Trophoblast cell (in vitro differentiated cells and primary cell): ENCODE results near the gene CELF4.

ENCODE experiments used
- DNase-seq, 2 donors: peaks; one replicate each; pipeline ENCODE4 v3.0.0-alpha.2; 2016
- H2AFZ ChIP-seq: 2 replicates; pipeline ENCODE4 v1.6.1; 2013; ENCODE audit warnings: low read length, moderate library complexity, mild to moderate bottlenecking; ENCODE audit not compliant: insufficient read depth, poor library complexity
- H2AK5ac ChIP-seq: 2 replicates; pipeline ENCODE4 v1.6.1; 2013; ENCODE audit warnings: mild to moderate bottlenecking, low read length
- H2BK120ac ChIP-seq: 2 replicates; pipeline ENCODE4 v1.6.1; 2013; ENCODE audit warnings: low read length, mild to moderate bottlenecking, moderate library complexity; ENCODE audit not compliant: insufficient read depth, poor library complexity
- H2BK12ac ChIP-seq: 2 replicates; pipeline ENCODE4 v1.6.1; 2013; ENCODE audit warnings: mild to moderate bottlenecking, low read length, moderate library complexity
- H2BK5ac ChIP-seq: 2 replicates; pipeline ENCODE4 v1.6.1; 2013; ENCODE audit warnings: low read length, low read depth, moderate library complexity, mild to moderate bottlenecking; ENCODE audit not compliant: poor library complexity
- H3K14ac ChIP-seq: 2 replicates; pipeline ENCODE4 v1.6.1; 2013; ENCODE audit warnings: mild to moderate bottlenecking, low read length
- H3K18ac ChIP-seq: 2 replicates; pipeline ENCODE4 v1.6.1; 2013; ENCODE audit warnings: mild to moderate bottlenecking, low read length
- H3K23ac ChIP-seq: 2 replicates; pipeline ENCODE4 v1.6.1; 2013; ENCODE audit warnings: low read length
- H3K27ac ChIP-seq: 2 replicates; pipeline ENCODE4 v1.5.1; 2013; ENCODE audit warnings: low read depth, mild to moderate bottlenecking, inconsistent platforms, low read length, moderate library complexity
- H3K27me3 ChIP-seq: 2 replicates; pipeline ENCODE4 v1.6.1; 2013; ENCODE audit warnings: inconsistent platforms, mild to moderate bottlenecking, low read length, moderate library complexity; ENCODE audit not compliant: insufficient read depth
- H3K36me3 ChIP-seq, 2 experiments: 1 replicate in 1 of 2; 2 replicates in 1 of 2; pipeline ENCODE4 v1.6.1; 2013; ENCODE audit warnings: low read length in 2 of 2, mild to moderate bottlenecking in 2 of 2, moderate library complexity in 1 of 2; ENCODE audit not compliant: insufficient read depth in 2 of 2, control insufficient read depth in 1 of 2
- H3K4ac ChIP-seq: 2 replicates; pipeline ENCODE4 v1.6.1; 2013; ENCODE audit warnings: low read depth, mild to moderate bottlenecking, low read length, moderate library complexity
- H3K4me1 ChIP-seq, 2 experiments: 1 replicate in 1 of 2; 2 replicates in 1 of 2; pipeline ENCODE4 v1.6.1; 2013; ENCODE audit warnings: low read length in 2 of 2, mild to moderate bottlenecking in 2 of 2, moderate library complexity in 1 of 2; ENCODE audit not compliant: insufficient read depth in 2 of 2, control insufficient read depth in 1 of 2
- H3K4me2 ChIP-seq: 2 replicates; pipeline ENCODE4 v1.6.1; 2013; ENCODE audit warnings: inconsistent platforms, mild to moderate bottlenecking, low read length, moderate library complexity
- H3K4me3 ChIP-seq: 2 replicates; pipeline ENCODE4 v1.5.1; 2013; ENCODE audit warnings: mild to moderate bottlenecking, low read depth, low read length, inconsistent platforms
- H3K79me1 ChIP-seq: one replicate; pipeline ENCODE4 v1.6.1; 2013; ENCODE audit warnings: low read length
- H3K79me2 ChIP-seq: 2 replicates; pipeline ENCODE4 v1.6.1; 2013; ENCODE audit warnings: low read length, mild to moderate bottlenecking; ENCODE audit not compliant: control insufficient read depth, insufficient read depth, poor library complexity
- H3K9ac ChIP-seq: 2 replicates; pipeline ENCODE4 v1.6.1; 2013; ENCODE audit warnings: mild to moderate bottlenecking, low read length
- H3K9me3 ChIP-seq: 2 replicates; pipeline ENCODE4 v1.6.1; 2013; ENCODE audit warnings: low read depth, mild to moderate bottlenecking, control low read depth, inconsistent platforms, low read length; ENCODE audit not compliant: insufficient read depth
- H4K12ac ChIP-seq: 2 replicates; pipeline ENCODE4 v1.6.1; 2013; ENCODE audit warnings: low read depth, mild to moderate bottlenecking, low read length, moderate library complexity
- H4K8ac ChIP-seq: 2 replicates; pipeline ENCODE4 v1.6.1; 2013; ENCODE audit warnings: low read depth, mild to moderate bottlenecking, low read length, moderate library complexity
- H4K91ac ChIP-seq: one replicate; pipeline ENCODE4 v1.6.1; 2013; ENCODE audit warnings: low read depth, mild to moderate bottlenecking, low read length, moderate library complexity
- WGBS: extraction: QIAGEN DNeasy Blood & Tissue Kit; methylation state at CpG from one replicate; pipeline ENCODE4 v1.1.7; 2013; ENCODE audit warnings: missing lambda C conversion rate; ENCODE audit not compliant: insufficient read length, insufficient coverage; ENCODE audit errors: extremely low coverage; 5-methylcytosine and 5-hydroxymethylcytosine counted together

CELF4 gene

DNA sequence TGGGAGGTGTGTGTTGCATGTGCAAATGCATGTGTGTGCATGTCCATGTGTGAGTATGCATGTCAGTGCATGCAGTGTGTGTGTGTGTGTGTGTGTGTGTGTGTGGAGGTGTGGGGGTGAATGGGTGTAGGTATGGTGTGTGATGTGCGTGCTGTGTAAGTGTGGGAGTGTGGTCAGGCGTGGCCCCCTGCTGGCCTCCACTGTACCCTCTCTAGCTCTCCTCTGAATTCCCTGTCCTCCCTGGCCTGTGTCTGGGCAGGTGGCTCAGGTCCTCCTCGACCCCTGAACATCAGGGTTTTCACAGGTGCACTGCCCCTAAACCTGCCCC is 230.2 kb downstream of the CELF4 start:
- Histone ChIP-seq H4K12ac (no peak overlapping the region), H4K91ac (no peak overlapping the region), H3K18ac (no peak overlapping the region), H2BK5ac (no peak overlapping the region), H3K79me2 (no peaks in the 10 kb centered on the region), H2BK12ac (no peak overlapping the region), H3K27ac (no peak overlapping the region), H3K23ac (no peak overlapping the region), H3K4me3 (no peak overlapping the region), H2AFZ (no peak overlapping the region), H4K8ac (no peak overlapping the region), H3K4ac (no peak overlapping the region), H3K14ac (no peak overlapping the region), H3K36me3 (no peaks in the 10 kb centered on the region), H3K4me1 (no peaks in the 10 kb centered on the region), H3K9me3 (no peaks in the 10 kb centered on the region), H3K27me3 (no peaks in the 10 kb centered on the region), H3K79me1 (no peaks in the 10 kb centered on the region), H2AK5ac (no peak overlapping the region), H3K9ac (no peak overlapping the region), H3K4me2 (no peak overlapping the region), H2BK120ac (no peak overlapping the region)
- DNase-seq = no peak
- no CpG with 5 or more reads among the region's 3 CpGs for WGBS

GRCh38 chr18:37334631-37335408 is 230.8 kb downstream of the CELF4 start:
- Histone ChIP-seq H2AFZ (no peak overlapping the region), H3K36me3 (no peaks in the 10 kb centered on the region), H3K4me1 (no peaks in the 10 kb centered on the region), H2AK5ac (no peak overlapping the region), H3K79me2 (no peaks in the 10 kb centered on the region), H3K9me3 (no peaks in the 10 kb centered on the region), H4K12ac (no peak overlapping the region), H2BK12ac (no peak overlapping the region), H2BK5ac (no peak overlapping the region), H4K8ac (no peak overlapping the region), H3K4me3 (no peak overlapping the region), H3K27ac (no peak overlapping the region), H4K91ac (no peak overlapping the region), H3K4me2 (no peak overlapping the region), H3K27me3 (no peaks in the 10 kb centered on the region), H3K14ac (no peak overlapping the region), H3K4ac (no peak overlapping the region), H2BK120ac (no peak overlapping the region), H3K18ac (no peak overlapping the region), H3K23ac (no peak overlapping the region), H3K9ac (no peak overlapping the region), H3K79me1 (no peaks in the 10 kb centered on the region)
- no peak for DNase-seq
- no CpG with 5 or more reads among the region's 23 CpGs for WGBS

DNA sequence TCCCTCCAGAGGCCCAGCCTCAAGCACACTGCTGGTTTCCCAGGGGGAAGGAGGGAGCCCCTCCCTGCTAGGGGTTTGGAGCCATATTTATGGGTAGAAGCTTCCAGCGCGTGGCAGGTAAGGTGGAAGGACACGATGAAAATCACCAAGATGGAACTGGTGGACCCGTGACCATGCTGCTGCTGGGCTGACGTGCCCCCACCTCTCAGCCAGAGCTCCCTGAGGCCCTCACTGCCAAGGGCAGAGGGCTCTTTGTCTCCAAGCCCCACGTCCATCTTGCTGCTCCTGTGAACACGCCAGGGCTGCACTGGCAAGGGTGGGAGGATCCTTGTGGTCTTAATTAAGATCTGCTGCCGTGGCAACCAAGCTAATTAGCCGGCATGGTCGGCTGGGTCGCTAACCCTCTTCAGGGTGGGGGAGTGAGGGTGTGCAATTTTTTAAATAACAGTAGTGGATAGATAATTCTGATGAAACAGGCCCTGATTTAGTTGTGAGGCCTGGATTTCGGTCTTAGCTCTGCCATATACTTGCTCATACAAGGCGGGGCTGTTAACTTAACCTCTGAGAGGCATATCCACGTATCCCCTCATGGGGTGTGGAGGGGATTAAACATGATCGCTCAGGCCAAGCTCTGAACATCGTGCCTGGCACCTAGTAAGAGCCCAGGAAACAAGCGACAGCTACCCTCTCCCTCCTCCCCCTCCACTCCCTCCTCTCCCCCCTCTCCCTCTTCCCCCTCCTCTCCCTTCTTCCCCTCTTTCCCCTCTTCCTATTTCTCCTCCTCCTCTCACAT is 232.8 kb downstream of the CELF4 start:
- H3K23ac ChIP-seq = no peak overlapping the region
- no peak overlapping the region for H2AFZ ChIP-seq
- H3K36me3 ChIP-seq = no peaks in the 10 kb centered on the region
- H3K79me1 ChIP-seq = no peaks in the 10 kb centered on the region
- H3K27ac ChIP-seq = no peak overlapping the region
- H4K91ac ChIP-seq = no peak overlapping the region
- H4K12ac ChIP-seq = no peak overlapping the region
- H3K4me3 ChIP-seq = no peak overlapping the region
- H3K14ac ChIP-seq = no peak overlapping the region
- H2AK5ac ChIP-seq = no peak overlapping the region
- no peak overlapping the region for H3K9ac ChIP-seq
- H3K4ac ChIP-seq = no peak overlapping the region
- peaks cover 0 to under 1% of the 10 kb centered on the region in 2 experiments for H3K4me1 ChIP-seq
- H2BK12ac ChIP-seq = no peak overlapping the region
- no peaks in the 10 kb centered on the region for H3K27me3 ChIP-seq
- DNase-seq = no peak
- H3K4me2 ChIP-seq = no peak overlapping the region
- H3K9me3 ChIP-seq = peaks cover 2% of the 10 kb centered on the region
- WGBS = no CpG with 5 or more reads among the region's 17 CpGs
- H3K79me2 ChIP-seq = no peaks in the 10 kb centered on the region
- H2BK5ac ChIP-seq = no peak overlapping the region
- no peak overlapping the region for H3K18ac ChIP-seq
- no peak overlapping the region for H2BK120ac ChIP-seq
- H4K8ac ChIP-seq = no peak overlapping the region

- Histone ChIP-seq H4K8ac (no peak overlapping the region), H3K4ac (no peak overlapping the region), H3K4me1 (peaks cover 0 to 2% of the 10 kb centered on the region in 2 experiments), H3K18ac (no peak overlapping the region), H3K4me2 (no peak overlapping the region), H4K91ac (no peak overlapping the region), H2BK120ac (no peak overlapping the region), H3K23ac (no peak overlapping the region), H4K12ac (no peak overlapping the region), H3K14ac (no peak overlapping the region), H2BK12ac (no peak overlapping the region), H3K9me3 (peaks cover 2% of the 10 kb centered on the region), H2AK5ac (no peak overlapping the region), H2AFZ (no peak overlapping the region), H3K36me3 (no peaks in the 10 kb centered on the region), H3K4me3 (no peak overlapping the region), H3K27ac (no peak overlapping the region), H3K79me1 (no peaks in the 10 kb centered on the region), H3K79me2 (no peaks in the 10 kb centered on the region), H3K9ac (no peak overlapping the region), H3K27me3 (no peaks in the 10 kb centered on the region), H2BK5ac (no peak overlapping the region)
- no CpG with 5 or more reads among the region's 8 CpGs for WGBS
- no peak for DNase-seq
These were observed 233.4 kb downstream of the CELF4 start for GRCh38 chr18:37332219-37332618.
